ENCODE data around the gene CD164. TPM values are rescaled to one million over a fixed set of nuclear protein-coding genes. Genes with fewer than 3 reads are reported as not detected.

CD164 gene
- total and polyA plus RNA-seq, 4 donors, result 131 to 300 (median 206) TPM

GRCh38 chr6:109381061-109381746, 1.1 kb downstream of the CD164 start:
- Histone ChIP-seq H3K36me3 (ENCODE audit: control insufficient read depth in 4 of 4, insufficient read depth in 4 of 4, low read length in 4 of 4) (peaks cover 6 to 16% (median 10%) of the 10 kb centered on the region in 4 donors), H3K9ac (ENCODE audit: insufficient read depth in 1 of 2, low read length in 2 of 2) (peak overlapping the region; percentile 87 to 98), H3K27ac (ENCODE audit: low read depth in 1 of 2, low read length in 1 of 2) (peak overlapping the region; percentile 98 to 100), H3K4me3 (peak overlapping the region; percentile 94), H3K4me1 (ENCODE audit: control insufficient read depth in 5 of 5, insufficient read depth in 5 of 5, low read length in 5 of 5) (peaks cover 0 to 26% (median 9%) of the 10 kb centered on the region in 5 donors), H3K27me3 (ENCODE audit: control insufficient read depth in 3 of 3, insufficient read depth in 3 of 3, low read length in 2 of 3) (no peaks in the 10 kb centered on the region), H3K9me3 (ENCODE audit: control insufficient read depth in 4 of 4, insufficient read depth in 3 of 4, low read length in 3 of 4) (no peaks in the 10 kb centered on the region)
- DNase-seq (peak in 2 of 3 donors; percentile 46 to 60), ATAC-seq (ENCODE audit: insufficient read depth, low FRiP score) (no peak)
- WGBS, 2 donors, result 0% methylated on average over 25 of the region's 25 CpGs
- no peak for TF ChIP-seq CTCF (IDR thresholded peaks at IDR 0.05; ENCODE audit: control extremely low read depth, extremely low read depth)

- ATAC-seq (ENCODE audit: insufficient read depth, low FRiP score), result no peak
- H3K4me3 ChIP-seq, result no peak overlapping the region
- H3K27ac ChIP-seq (ENCODE audit: low read depth in 1 of 2, low read length in 1 of 2), result no peak overlapping the region
- H3K9me3 ChIP-seq (ENCODE audit: control insufficient read depth in 4 of 4, insufficient read depth in 3 of 4, low read length in 3 of 4), result no peaks in the 10 kb centered on the region
- peak overlapping the region in 1 of 2 donors; percentile 87 for H3K9ac ChIP-seq (ENCODE audit: insufficient read depth in 1 of 2, low read length in 2 of 2)
- DNase-seq, result no peak
- TF ChIP-seq CTCF (IDR thresholded peaks at IDR 0.05; ENCODE audit: control extremely low read depth, extremely low read depth), result no peak
- H3K4me1 ChIP-seq (ENCODE audit: control insufficient read depth in 5 of 5, insufficient read depth in 5 of 5, low read length in 5 of 5), result peaks cover 0 to 25% (median 8%) of the 10 kb centered on the region in 5 donors
- WGBS, 2 donors, result 24 to 48% methylated on average over 2 of the region's 2 CpGs
- peaks cover 10 to 25% (median 17%) of the 10 kb centered on the region in 4 donors for H3K36me3 ChIP-seq (ENCODE audit: control insufficient read depth in 4 of 4, insufficient read depth in 4 of 4, low read length in 4 of 4)
- no peaks in the 10 kb centered on the region for H3K27me3 ChIP-seq (ENCODE audit: control insufficient read depth in 3 of 3, insufficient read depth in 3 of 3, low read length in 2 of 3)
Measured at GRCh38 chr6:109379711-109380110, 2.6 kb downstream of the CD164 start.

- H3K27ac ChIP-seq (ENCODE audit: low read depth in 1 of 2, low read length in 1 of 2), result no peak overlapping the region
- H3K4me3 ChIP-seq, result no peak overlapping the region
- no peak overlapping the region for H3K9ac ChIP-seq (ENCODE audit: insufficient read depth in 1 of 2, low read length in 2 of 2)
- ATAC-seq (ENCODE audit: insufficient read depth, low FRiP score) (no peak), DNase-seq (no peak)
- no peaks in the 10 kb centered on the region for H3K9me3 ChIP-seq (ENCODE audit: control insufficient read depth in 4 of 4, insufficient read depth in 3 of 4, low read length in 3 of 4)
- peaks cover 16 to 34% (median 29%) of the 10 kb centered on the region in 4 donors for H3K36me3 ChIP-seq (ENCODE audit: control insufficient read depth in 4 of 4, insufficient read depth in 4 of 4, low read length in 4 of 4)
- TF ChIP-seq CTCF (IDR thresholded peaks at IDR 0.05; ENCODE audit: control extremely low read depth, extremely low read depth), result no peak
- no peaks in the 10 kb centered on the region for H3K27me3 ChIP-seq (ENCODE audit: control insufficient read depth in 3 of 3, insufficient read depth in 3 of 3, low read length in 2 of 3)
- 27 to 73% methylated on average over 3 of the region's 3 CpGs for WGBS, 2 donors
- H3K4me1 ChIP-seq (ENCODE audit: control insufficient read depth in 5 of 5, insufficient read depth in 5 of 5, low read length in 5 of 5), result peaks cover 0 to 25% (median 7%) of the 10 kb centered on the region in 5 donors
Measured at GRCh38 chr6:109377717-109378116, 4.5 kb downstream of the CD164 start.

Data from lung (tissue), 12 donors.